HepG2 (cell line): ENCODE measurements around the gene MEIS3. TPM values are rescaled to one million over a fixed set of nuclear protein-coding genes. Genes with fewer than 3 reads are reported as not detected.

ENCODE experiments used
- ASH2L ChIP-seq: fragments of 300-600, 200-600 bp; sonication (generic); IDR thresholded peaks from 2 replicates; pipeline ENCODE4 v1.7.0; 2017; ENCODE audit warnings: low read depth, mild to moderate bottlenecking, moderate library complexity, mixed read lengths, low read length; ENCODE audit not compliant: insufficient read length
- HES4 ChIP-seq: sonication (generic); formaldehyde crosslinking; IDR thresholded peaks from 2 replicates; pipeline ENCODE4 v1.9.0; 2021; ENCODE audit warnings: mild to moderate bottlenecking, missing genetic modification reagents, borderline replicate concordance
- MBNL3 ChIP-seq: fragments of 250-450 bp; sonication (Bioruptor Pico); conservative IDR thresholded peaks from 2 replicates; pipeline ENCODE4 v1.8.0; 2022; ENCODE audit warnings: mild to moderate bottlenecking, inconsistent platforms
- NR1H2 ChIP-seq: sonication (generic); formaldehyde crosslinking; IDR thresholded peaks from 2 replicates; pipeline ENCODE4 v1.8.1; 2022; ENCODE audit warnings: low read depth, missing genetic modification reagents, borderline replicate concordance
- PAF1 ChIP-seq: IDR thresholded peaks from 2 replicates; pipeline ENCODE4 v1.6.1; 2016; ENCODE audit warnings: missing genetic modification reagents, missing compliant biosample characterization
- SIN3A ChIP-seq: IDR thresholded peaks from 2 replicates; pipeline ENCODE4 v1.6.1; 2011; ENCODE audit warnings: low read depth, mild to moderate bottlenecking, control low read depth, low read length, borderline replicate concordance
- ZFYVE20 ChIP-seq: sonication (generic); formaldehyde crosslinking; IDR thresholded peaks from 2 replicates; pipeline ENCODE4 v1.8.0; 2023; ENCODE audit warnings: low read depth, mild to moderate bottlenecking, moderate library complexity, missing genetic modification reagents, borderline replicate concordance
- ZNF136 ChIP-seq: sonication (generic); formaldehyde crosslinking; IDR thresholded peaks from 2 replicates; pipeline ENCODE4 v1.8.1; 2022; ENCODE audit warnings: low read depth, mild to moderate bottlenecking, moderate library complexity, missing genetic modification reagents
- ZNF205 ChIP-seq: IDR thresholded peaks from 2 replicates; pipeline ENCODE4 v1.6.1; 2018; ENCODE audit warnings: missing biosample characterization, missing genetic modification reagents
- ZNF282 ChIP-seq: fragments of 450-650 bp; IDR thresholded peaks from 2 replicates; pipeline ENCODE4 v1.6.1; 2018; ENCODE audit not compliant: partially characterized antibody
- ZNF296 ChIP-seq: sonication (generic); formaldehyde crosslinking; conservative IDR thresholded peaks from 2 replicates; pipeline ENCODE4 v1.5.0; 2020; ENCODE audit warnings: mild to moderate bottlenecking, missing genetic modification reagents
- ZNF614 ChIP-seq: IDR thresholded peaks from 2 replicates; pipeline ENCODE4 v1.6.1; 2018; ENCODE audit warnings: missing biosample characterization, missing genetic modification reagents, inconsistent platforms, borderline replicate concordance
- polyA plus RNA-seq, 8 experiments: library from polyadenylated mRNA; depleted of rRNA in 3 of 8; stranded (reverse) in 7 of 8; unstranded in 1 of 8; fragments of >200 nt; fragmentation: Illumina TruSeq in 4 of 8; extraction: Trizol in 4 of 8; gene quantifications; 2 replicates each; pipeline versions ENCODE4 v1.2.1 to v1.2.3, GENCODE V29; 2011 to 2016; ENCODE audit warnings: low read depth in 4 of 8, missing spikeins in 1 of 8, mixed read lengths in 1 of 8; ENCODE audit not compliant: insufficient read depth in 1 of 8
- total RNA-seq, 5 experiments: library from RNA; depleted of rRNA; stranded (reverse); fragments of >200 nt; fragmentation: Illumina TruSeq; extraction: Trizol; gene quantifications; 2 replicates each; pipeline ENCODE4 v1.2.3, GENCODE V29; 2016; ENCODE audit warnings: low read depth in 1 of 5
- TF ChIP-seq, protein P1 (sequence below): sonication (generic); formaldehyde crosslinking; IDR thresholded peaks from 2 replicates; pipeline ENCODE4 v1.5.1; 2020; ENCODE audit warnings: missing genetic modification reagents, mild to moderate bottlenecking, borderline replicate concordance
- TF ChIP-seq, protein P2 (sequence below): sonication (generic); formaldehyde crosslinking; IDR thresholded peaks from 2 replicates; pipeline ENCODE4 v1.4.0; 2020; ENCODE audit warnings: low read depth, missing genetic modification reagents
- TF ChIP-seq, protein P3 (sequence below): sonication (generic); formaldehyde crosslinking; IDR thresholded peaks from 2 replicates; pipeline ENCODE4 v1.4.0; 2020; ENCODE audit warnings: missing genetic modification reagents
- TF ChIP-seq, protein P4 (sequence below): sonication (generic); formaldehyde crosslinking; IDR thresholded peaks from 2 replicates; pipeline ENCODE4 v1.4.0; 2020; ENCODE audit warnings: missing genetic modification reagents
- TF ChIP-seq, protein P5 (sequence below): sonication (generic); formaldehyde crosslinking; IDR thresholded peaks from 2 replicates; pipeline ENCODE4 v1.8.0; 2022; ENCODE audit warnings: mild to moderate bottlenecking, missing genetic modification reagents, moderate library complexity

MEIS3 gene
- total and polyA plus RNA-seq, 2 of the 13 experiments (the other 11 are each of a cell fraction or from before 2014, with no cell fraction given) = 0.09 to 0.70 TPM

DNA sequence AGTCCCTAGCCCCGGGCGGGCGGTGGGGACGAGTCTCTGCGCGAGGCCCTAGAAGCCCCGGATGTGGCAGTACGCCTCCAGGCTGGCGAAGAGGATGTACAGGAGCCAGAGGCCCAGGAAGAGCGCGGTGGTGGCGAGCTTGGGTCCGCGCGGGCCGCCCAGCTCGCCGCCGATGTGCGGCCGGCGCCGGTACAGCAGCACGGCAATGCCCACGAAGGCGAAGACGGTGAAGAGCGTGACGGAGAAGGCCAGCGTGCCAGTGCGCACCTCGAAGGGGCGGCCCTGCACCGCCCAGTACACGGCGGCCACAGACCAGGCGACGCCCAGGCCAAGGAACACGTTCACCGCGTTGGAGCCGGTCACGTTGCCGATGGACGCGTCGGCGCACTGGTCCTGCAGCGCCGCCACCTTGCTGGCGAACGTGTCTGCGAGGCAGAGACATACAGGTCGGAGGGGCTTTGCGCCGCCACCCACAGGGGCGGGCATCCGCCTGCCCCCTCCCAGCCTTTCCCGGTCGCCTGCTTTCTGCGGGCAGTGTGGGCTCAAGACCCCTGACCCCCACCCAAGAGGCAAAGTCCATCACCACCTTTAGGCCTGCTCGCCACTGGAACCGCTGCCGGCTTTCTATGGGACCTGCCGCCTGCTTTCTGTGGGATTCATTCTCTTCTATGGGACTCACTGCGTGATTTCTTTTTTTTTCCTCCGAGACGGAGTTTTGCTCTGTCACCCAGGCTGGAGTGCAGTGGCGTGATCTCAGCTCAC is 10.9 kb upstream of the MEIS3 start (continued):
- TF ChIP-seq ZNF205 (CRISPR knock-in tag) (no peak), NR1H2 (peak; percentile 70; the same call in 1 of the 2 replicates), MBNL3 (no peak), PAF1 (CRISPR knock-in tag) (no peak), ZNF614 (peak; percentile 44; the same call in 1 of the 2 replicates), ZNF136 (CRISPR knock-in tag) (0 out of 2 replicates have a peak, but pooled peaks have one; percentile 40), ZFYVE20 (CRISPR knock-in tag) (peak; percentile 57; the same call in 1 of the 2 replicates), HES4 (CRISPR knock-in tag) (peak; percentile 83), ASH2L (no peak), SIN3A (no peak), ZNF282 (no peak), ZNF296 (CRISPR knock-in tag) (0 out of 2 replicates have a peak, but pooled peaks have one; percentile 41)
- TF ChIP-seq, protein P1, sequence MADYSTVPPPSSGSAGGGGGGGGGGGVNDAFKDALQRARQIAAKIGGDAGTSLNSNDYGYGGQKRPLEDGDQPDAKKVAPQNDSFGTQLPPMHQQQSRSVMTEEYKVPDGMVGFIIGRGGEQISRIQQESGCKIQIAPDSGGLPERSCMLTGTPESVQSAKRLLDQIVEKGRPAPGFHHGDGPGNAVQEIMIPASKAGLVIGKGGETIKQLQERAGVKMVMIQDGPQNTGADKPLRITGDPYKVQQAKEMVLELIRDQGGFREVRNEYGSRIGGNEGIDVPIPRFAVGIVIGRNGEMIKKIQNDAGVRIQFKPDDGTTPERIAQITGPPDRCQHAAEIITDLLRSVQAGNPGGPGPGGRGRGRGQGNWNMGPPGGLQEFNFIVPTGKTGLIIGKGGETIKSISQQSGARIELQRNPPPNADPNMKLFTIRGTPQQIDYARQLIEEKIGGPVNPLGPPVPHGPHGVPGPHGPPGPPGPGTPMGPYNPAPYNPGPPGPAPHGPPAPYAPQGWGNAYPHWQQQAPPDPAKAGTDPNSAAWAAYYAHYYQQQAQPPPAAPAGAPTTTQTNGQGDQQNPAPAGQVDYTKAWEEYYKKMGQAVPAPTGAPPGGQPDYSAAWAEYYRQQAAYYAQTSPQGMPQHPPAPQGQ (CRISPR knock-in tag) = no peak
- TF ChIP-seq, protein P2, sequence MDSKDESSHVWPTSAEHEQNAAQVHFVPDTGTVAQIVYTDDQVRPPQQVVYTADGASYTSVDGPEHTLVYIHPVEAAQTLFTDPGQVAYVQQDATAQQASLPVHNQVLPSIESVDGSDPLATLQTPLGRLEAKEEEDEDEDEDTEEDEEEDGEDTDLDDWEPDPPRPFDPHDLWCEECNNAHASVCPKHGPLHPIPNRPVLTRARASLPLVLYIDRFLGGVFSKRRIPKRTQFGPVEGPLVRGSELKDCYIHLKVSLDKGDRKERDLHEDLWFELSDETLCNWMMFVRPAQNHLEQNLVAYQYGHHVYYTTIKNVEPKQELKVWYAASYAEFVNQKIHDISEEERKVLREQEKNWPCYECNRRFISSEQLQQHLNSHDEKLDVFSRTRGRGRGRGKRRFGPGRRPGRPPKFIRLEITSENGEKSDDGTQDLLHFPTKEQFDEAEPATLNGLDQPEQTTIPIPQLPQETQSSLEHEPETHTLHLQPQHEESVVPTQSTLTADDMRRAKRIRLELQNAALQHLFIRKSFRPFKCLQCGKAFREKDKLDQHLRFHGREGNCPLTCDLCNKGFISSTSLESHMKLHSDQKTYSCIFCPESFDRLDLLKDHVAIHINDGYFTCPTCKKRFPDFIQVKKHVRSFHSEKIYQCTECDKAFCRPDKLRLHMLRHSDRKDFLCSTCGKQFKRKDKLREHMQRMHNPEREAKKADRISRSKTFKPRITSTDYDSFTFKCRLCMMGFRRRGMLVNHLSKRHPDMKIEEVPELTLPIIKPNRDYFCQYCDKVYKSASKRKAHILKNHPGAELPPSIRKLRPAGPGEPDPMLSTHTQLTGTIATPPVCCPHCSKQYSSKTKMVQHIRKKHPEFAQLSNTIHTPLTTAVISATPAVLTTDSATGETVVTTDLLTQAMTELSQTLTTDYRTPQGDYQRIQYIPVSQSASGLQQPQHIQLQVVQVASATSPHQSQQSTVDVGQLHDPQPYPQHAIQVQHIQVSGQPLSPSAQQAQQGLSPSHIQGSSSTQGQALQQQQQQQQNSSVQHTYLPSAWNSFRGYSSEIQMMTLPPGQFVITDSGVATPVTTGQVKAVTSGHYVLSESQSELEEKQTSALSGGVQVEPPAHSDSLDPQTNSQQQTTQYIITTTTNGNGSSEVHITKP = 0 out of 2 replicates have a peak, but pooled peaks have one; percentile 27
- TF ChIP-seq, protein P3, sequence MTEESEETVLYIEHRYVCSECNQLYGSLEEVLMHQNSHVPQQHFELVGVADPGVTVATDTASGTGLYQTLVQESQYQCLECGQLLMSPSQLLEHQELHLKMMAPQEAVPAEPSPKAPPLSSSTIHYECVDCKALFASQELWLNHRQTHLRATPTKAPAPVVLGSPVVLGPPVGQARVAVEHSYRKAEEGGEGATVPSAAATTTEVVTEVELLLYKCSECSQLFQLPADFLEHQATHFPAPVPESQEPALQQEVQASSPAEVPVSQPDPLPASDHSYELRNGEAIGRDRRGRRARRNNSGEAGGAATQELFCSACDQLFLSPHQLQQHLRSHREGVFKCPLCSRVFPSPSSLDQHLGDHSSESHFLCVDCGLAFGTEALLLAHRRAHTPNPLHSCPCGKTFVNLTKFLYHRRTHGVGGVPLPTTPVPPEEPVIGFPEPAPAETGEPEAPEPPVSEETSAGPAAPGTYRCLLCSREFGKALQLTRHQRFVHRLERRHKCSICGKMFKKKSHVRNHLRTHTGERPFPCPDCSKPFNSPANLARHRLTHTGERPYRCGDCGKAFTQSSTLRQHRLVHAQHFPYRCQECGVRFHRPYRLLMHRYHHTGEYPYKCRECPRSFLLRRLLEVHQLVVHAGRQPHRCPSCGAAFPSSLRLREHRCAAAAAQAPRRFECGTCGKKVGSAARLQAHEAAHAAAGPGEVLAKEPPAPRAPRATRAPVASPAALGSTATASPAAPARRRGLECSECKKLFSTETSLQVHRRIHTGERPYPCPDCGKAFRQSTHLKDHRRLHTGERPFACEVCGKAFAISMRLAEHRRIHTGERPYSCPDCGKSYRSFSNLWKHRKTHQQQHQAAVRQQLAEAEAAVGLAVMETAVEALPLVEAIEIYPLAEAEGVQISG (CRISPR knock-in tag) = peak; percentile 58; the same call in 1 of the 2 replicates
- TF ChIP-seq, protein P4, sequence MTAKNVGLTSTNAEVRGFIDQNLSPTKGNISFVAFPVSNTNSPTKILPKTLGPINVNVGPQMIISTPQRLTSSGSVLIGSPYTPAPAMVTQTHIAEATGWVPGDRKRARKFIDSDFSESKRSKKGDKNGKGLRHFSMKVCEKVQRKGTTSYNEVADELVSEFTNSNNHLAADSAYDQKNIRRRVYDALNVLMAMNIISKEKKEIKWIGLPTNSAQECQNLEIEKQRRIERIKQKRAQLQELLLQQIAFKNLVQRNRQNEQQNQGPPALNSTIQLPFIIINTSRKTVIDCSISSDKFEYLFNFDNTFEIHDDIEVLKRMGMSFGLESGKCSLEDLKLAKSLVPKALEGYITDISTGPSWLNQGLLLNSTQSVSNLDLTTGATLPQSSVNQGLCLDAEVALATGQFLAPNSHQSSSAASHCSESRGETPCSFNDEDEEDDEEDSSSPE (CRISPR knock-in tag) = no peak; the same call in 1 of the 2 replicates
- TF ChIP-seq, protein P5, sequence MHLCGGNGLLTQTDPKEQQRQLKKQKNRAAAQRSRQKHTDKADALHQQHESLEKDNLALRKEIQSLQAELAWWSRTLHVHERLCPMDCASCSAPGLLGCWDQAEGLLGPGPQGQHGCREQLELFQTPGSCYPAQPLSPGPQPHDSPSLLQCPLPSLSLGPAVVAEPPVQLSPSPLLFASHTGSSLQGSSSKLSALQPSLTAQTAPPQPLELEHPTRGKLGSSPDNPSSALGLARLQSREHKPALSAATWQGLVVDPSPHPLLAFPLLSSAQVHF (CRISPR knock-in tag) = no peak
